Measurements from ENCODE around the gene SLC25A18. TPM values are rescaled to one million over a fixed set of nuclear protein-coding genes. Genes with fewer than 3 reads are reported as not detected.

Gene SLC25A18
- total and polyA plus RNA-seq, 10 of the 15 experiments (the other 5 are each of a cell fraction or from before 2014, with no cell fraction given): 0.03 to 0.09 TPM; not detected in 8

DNA sequence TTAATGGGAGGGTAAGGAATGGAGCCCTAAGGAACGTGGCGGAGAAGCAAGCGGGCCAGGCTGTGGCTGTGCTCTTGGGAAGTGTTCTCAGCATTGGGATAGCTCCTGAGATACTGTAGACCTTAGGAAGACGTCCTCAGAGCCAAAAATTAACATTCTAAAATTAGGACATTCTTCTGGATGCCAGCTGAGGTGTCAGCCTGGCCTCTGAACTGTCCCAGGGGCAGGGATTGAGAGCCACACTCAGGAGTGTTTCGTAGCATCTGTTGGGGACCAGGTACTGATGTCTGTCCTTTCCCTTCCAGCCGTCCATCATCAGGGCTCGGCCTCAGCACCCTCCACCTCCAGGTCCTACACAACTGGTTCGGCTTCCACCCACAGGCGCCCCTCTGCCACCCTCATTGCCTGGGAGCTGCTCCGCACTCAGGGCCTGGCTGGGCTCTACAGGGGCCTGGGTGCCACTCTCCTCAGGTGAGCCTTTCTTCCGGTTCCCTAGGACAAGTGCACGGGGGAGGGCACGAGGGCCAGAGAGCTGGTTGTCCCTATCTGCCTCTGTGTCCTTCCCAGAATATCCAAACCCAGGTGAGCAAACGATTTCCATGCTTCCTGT lies 23.6 kb downstream of the SLC25A18 start (continued):
- TF ChIP-seq, protein P1, sequence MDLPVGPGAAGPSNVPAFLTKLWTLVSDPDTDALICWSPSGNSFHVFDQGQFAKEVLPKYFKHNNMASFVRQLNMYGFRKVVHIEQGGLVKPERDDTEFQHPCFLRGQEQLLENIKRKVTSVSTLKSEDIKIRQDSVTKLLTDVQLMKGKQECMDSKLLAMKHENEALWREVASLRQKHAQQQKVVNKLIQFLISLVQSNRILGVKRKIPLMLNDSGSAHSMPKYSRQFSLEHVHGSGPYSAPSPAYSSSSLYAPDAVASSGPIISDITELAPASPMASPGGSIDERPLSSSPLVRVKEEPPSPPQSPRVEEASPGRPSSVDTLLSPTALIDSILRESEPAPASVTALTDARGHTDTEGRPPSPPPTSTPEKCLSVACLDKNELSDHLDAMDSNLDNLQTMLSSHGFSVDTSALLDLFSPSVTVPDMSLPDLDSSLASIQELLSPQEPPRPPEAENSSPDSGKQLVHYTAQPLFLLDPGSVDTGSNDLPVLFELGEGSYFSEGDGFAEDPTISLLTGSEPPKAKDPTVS (IDR thresholded peaks at IDR 0.05; ENCODE audit: low read depth, low read length): no peak

- peaks cover 10 to 14% of the 10 kb centered on the region in 2 experiments for H3K36me3 ChIP-seq (ENCODE audit: control insufficient read depth in 2 of 2, insufficient read depth in 2 of 2, low read length in 1 of 2)
- ChIA-PET CTCF (interaction anchor here (0.6 kb wide), 1 partner anchor 136 kb away, joined by 3 read pairs; no protein-coding TSS in a partner anchor), SMC1A (ENCODE audit: uncharacterized antibody, unreplicated experiment) (no interaction called here), POLR2A (no interaction called here), RAD21 (ENCODE audit: unreplicated experiment) (no interaction called here)
- no peak overlapping the region for H2AFZ ChIP-seq (ENCODE audit: control insufficient read depth, low read depth, low read length)
- H3K27me3 ChIP-seq (replicated peaks in 1 of 2; ENCODE audit: control insufficient read depth in 2 of 2, insufficient read depth in 2 of 2, low read length in 1 of 2): no peaks in the 10 kb centered on the region
- H3K27ac ChIP-seq (ENCODE audit: control insufficient read depth, insufficient read depth): no peak overlapping the region
- no peaks in the 10 kb centered on the region for H3K79me2 ChIP-seq (ENCODE audit: control insufficient read depth, insufficient read depth, low read length)
- TF ChIP-seq MEF2B (IDR thresholded peaks at IDR 0.05; ENCODE audit: partially characterized antibody, poor library complexity, severe bottlenecking) (no peak), ZNF207 (IDR thresholded peaks at IDR 0.05; ENCODE audit: borderline replicate concordance) (no peak), CEBPB (IDR thresholded peaks at IDR 0.05; ENCODE audit: borderline replicate concordance in 1 of 2, low read depth in 2 of 2, low read length in 2 of 2) (no peak), IKZF2 (IDR thresholded peaks at IDR 0.05) (no peak), NRF1 (conservative IDR thresholded peaks at IDR 0.05; ENCODE audit: low read depth, low read length) (no peak), NR2C1 (IDR thresholded peaks at IDR 0.05) (no peak), WRNIP1 (IDR thresholded peaks at IDR 0.05; ENCODE audit: borderline replicate concordance, low read depth, low read length) (no peak), SIX5 (IDR thresholded peaks at IDR 0.05; ENCODE audit: low read depth, low read length, severe bottlenecking) (no peak), FOXM1 (IDR thresholded peaks at IDR 0.05; ENCODE audit: low read depth, low read length) (no peak), POLR2AphosphoS2 (IDR thresholded peaks at IDR 0.05; ENCODE audit: low read depth, low read length) (no peak), IRF4 (IDR thresholded peaks at IDR 0.05; ENCODE audit: low read depth, low read length) (no peak), MTA3 (IDR thresholded peaks at IDR 0.05; ENCODE audit: borderline replicate concordance, low read length) (no peak), BACH1 (IDR thresholded peaks at IDR 0.05; ENCODE audit: borderline replicate concordance) (no peak), CUX1 (IDR thresholded peaks at IDR 0.05; ENCODE audit: insufficient replicate concordance, low read depth, low read length) (no peak)
- in situ Hi-C loops (cut with MboI): no loop called here
- DNase-seq (ENCODE audit: low read depth, low spot score) (no peak), ATAC-seq (no peak), FAIRE-seq (no peak)
- no peak overlapping the region for H3K4me3 ChIP-seq
- no peak overlapping the region for H3K9ac ChIP-seq (ENCODE audit: control insufficient read depth, insufficient read depth, low read length)
- no TSS peak for BruUV-seq (replicated peaks)
- intact Hi-C loops (cut with micrococcal nuclease; ENCODE audit: unreplicated experiment): no loop called here
- 89% methylated on average over 14 of the region's 14 CpGs for WGBS (ENCODE audit: insufficient coverage, insufficient replicate concordance, low lambda C conversion rate, missing lambda C conversion rate)
- no peaks in the 10 kb centered on the region for H3K9me3 ChIP-seq (replicated peaks; ENCODE audit: control insufficient read depth, insufficient read depth, low read length)
- H4K20me1 ChIP-seq (ENCODE audit: control insufficient read depth, insufficient read depth): no peaks in the 10 kb centered on the region
- H3K4me2 ChIP-seq (ENCODE audit: control insufficient read depth, insufficient read depth): no peak overlapping the region
- H3K4me1 ChIP-seq (ENCODE audit: control insufficient read depth, insufficient read depth, low read length): no peaks in the 10 kb centered on the region
Observed at GRCh38 chr22:17587629-17588028, 24.3 kb downstream of the SLC25A18 start.
